Measurements from ENCODE around the gene RPL31.
A peak's percentile ranks its signal among the peaks of the same experiment; 100 is the strongest.

Gene RPL31

DNA sequence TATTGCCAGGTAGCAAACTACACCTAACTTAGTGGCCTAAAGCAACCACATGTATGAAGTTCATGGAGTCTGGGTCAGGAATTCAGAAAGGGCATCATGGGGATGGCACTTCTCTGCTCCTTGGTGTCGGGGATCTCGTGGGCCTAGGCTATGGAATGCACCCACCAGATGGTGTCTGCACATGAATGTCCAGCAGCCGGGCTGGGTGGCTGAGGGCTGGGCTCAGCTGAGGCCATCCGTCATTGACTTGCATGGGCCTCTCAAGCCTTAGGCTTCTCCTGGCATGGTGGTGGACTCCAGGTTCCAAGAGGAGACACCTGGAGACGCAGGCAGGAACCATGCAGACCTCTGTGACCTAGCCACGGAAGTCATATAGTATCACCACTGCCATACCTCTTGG, 26.0 kb upstream of the RPL31 start:
- DNase-seq: no peak

GRCh38 chr2:100976645-100977391, 25.3 kb upstream of the RPL31 start:
- DNase-seq: no peak

GRCh38 chr2:100977511-100977910, 24.6 kb upstream of the RPL31 start:
- DNase-seq: no peak

DNA sequence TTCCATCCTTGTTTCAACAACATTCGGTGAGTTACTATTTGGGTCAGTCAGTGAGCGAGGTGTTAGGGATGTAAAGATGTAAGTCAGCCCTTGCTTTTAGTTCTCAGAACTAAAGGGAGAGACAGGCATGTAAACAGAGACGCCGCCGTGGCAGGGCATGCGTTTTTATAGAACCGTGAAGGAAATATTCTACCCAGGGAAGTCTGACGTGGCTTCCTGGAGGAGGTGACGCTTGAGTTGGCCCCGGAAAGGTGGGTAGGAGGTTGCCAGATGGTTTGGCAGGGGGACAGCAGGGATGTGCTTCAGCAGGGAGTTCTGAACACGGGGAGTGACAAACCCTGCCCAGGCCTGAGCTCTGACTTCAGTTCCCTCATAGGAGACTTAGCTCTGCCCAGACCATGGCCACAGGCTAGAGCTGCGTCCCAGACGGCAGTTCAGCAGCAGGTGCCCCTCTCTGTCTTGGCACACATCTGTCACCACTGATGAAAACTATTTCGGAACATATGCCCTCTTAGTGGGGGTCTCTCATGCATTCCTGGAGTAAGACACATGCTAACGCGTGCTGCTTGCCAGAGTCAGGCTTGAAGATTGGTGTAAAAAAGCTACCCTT, 23.4 kb upstream of the RPL31 start:
- DNase-seq: no peak

DNA sequence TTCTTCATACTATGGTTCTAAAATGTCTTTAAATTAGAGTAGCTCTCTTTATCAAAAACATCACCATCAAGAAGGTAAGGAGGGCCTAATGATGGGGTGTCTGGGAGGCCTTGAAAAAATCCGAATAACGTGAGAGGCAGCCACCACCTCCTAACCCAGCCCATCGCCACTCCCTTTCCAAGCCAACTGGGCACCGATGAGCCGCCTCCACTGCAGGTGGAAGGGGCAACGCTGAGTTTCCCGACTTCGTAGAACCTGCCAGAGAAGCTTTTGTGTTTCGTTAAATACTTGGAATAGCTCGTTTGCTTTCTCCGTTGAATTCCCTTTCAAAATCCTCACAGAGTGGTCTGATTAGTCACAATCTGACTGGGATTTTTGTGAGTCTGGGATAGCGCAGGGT, 22.0 kb upstream of the RPL31 start:
- DNase-seq: no peak

- DNase-seq: no peak
Observed at GRCh38 chr2:100981011-100981410, 21.1 kb upstream of the RPL31 start.

GRCh38 chr2:100982431-100982861, 19.6 kb upstream of the RPL31 start:
- no peak for DNase-seq

GRCh38 chr2:100983201-100983600, 18.9 kb upstream of the RPL31 start:
- no peak for DNase-seq

DNA sequence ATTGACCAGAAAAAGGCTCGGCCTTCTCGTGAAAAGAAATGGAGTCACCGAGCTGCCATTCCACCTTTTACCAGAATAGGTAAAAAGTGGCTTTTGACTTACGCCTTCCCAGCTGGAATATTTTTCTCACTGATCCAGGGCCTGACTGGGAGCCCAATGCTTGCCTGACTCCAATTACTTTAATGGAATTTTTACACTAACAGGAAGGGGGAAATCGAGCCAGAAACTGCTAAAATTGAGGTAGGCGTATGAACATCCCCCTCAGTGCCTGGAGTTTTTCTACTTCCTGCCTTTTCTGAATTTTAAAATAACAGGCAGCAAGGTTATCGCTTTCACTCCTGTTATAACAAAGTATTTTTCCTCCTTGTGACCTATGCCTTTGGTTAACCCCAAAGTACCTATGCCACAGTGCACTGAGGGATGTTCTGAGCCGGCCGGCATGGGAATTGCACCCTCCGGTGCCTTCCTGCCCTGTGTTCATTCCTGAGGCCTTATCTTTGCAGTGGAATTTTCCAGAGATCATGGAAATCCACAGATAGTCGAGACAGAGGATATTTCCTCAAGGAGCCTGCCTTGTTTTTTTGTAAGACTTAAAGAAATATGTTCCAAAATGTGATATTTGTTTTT, 18.3 kb upstream of the RPL31 start:
- no peak for DNase-seq

DNA sequence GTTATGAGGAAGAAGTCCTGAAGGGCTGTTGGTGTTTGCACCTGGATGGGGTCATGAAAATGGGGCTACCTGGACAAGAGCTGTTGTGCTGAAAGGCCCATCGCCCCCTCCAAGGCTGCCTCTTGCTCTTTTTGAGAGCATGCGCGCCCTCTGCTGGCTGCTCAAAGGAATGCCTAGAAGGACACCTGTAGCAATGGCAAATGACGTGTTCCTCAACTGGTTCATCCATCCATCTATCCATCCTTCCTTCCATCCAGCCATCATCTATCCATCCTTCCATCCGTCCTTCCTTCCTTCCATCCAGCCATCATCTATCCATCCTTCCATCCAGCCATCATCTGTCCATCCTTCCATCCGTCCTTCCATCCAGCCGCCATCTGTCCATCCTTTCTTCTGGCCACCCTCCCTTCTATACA, 17.2 kb upstream of the RPL31 start:
- DNase-seq: peak; percentile 74

DNA sequence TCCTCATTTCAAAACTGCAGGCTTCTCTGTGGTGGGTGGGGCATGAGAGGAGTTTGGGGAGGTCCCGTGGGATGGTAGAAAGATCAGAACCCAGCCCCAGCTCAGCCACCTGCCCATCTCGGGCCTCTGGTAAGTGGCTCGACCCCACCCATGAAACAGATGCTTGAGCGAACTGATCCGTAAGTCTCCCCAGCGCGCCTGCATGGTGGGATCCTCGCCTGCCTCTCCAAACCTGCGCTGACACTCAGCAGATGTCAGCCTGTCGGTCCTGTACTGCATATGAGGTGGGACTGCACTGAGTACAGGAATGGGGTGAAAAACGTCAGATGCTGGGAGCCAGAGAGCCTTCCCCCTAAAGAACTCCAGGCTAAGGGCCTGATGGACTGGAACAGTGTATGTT, 15.9 kb upstream of the RPL31 start:
- DNase-seq: no peak

- DNase-seq: no peak
Observed at GRCh38 chr2:100987536-100987935, 14.6 kb upstream of the RPL31 start.

- DNase-seq: no peak
Observed at GRCh38 chr2:100987974-100988373, 14.1 kb upstream of the RPL31 start.

DNA sequence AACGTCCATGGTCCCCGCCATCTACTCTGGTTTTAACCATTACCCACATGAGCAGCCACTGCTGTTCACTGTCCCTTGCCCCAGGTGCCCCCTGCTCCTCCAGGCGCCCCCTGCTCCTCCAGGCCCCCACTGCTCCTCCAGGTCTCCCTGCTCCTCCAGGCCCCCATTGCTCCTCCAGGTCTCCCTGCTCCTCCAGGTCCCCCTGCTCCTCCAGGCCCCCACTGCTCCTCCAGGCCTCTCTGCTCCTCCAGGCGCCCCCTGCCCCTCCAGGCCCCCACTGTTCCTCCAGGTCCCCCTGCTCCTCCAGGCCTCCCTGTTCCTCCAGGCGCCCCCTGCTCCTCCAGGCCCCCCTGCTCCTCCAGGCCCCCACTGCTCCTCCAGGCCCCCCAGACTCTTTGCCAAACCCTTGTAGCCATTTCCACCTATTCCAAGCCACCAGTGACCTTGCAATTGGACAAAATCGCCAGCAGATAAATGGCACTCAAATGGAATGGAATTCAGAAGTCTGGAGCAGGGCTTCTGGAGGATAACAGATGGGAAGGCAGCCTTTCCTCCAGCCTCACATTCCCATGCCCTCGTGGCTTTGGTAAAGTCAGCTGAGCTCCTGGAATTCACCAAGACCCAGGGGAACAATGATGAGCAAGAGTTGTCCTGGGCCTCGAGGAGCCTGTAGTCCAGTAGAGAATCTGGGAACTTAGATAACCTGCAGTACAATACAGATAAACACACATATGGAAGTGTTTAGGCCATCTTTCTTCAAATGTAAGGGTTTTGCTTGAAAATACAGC, 13.3 kb upstream of the RPL31 start:
- DNase-seq: no peak

- DNase-seq: no peak
Observed at GRCh38 chr2:100989666-100990065, 12.4 kb upstream of the RPL31 start.

DNA sequence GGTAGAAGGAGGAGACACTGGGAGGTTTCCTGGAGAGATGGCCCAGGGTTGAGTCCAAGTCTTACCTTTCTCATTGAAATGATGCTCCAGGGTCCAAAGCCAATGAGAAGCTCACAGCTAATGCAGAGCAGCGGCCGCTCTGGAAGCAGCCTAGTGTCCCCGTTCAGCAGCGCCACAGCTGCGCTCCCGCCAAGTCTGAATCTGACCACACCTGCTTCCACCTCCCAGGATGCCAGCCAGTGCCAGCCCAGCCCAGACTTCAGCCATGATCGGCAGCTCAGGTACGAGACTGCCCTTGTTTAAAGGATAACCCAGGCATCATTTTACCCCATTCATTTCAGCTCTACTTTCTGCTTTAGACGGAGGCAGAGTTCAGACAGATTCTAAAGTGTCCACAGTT, 11.9 kb upstream of the RPL31 start:
- no peak for DNase-seq

DNA sequence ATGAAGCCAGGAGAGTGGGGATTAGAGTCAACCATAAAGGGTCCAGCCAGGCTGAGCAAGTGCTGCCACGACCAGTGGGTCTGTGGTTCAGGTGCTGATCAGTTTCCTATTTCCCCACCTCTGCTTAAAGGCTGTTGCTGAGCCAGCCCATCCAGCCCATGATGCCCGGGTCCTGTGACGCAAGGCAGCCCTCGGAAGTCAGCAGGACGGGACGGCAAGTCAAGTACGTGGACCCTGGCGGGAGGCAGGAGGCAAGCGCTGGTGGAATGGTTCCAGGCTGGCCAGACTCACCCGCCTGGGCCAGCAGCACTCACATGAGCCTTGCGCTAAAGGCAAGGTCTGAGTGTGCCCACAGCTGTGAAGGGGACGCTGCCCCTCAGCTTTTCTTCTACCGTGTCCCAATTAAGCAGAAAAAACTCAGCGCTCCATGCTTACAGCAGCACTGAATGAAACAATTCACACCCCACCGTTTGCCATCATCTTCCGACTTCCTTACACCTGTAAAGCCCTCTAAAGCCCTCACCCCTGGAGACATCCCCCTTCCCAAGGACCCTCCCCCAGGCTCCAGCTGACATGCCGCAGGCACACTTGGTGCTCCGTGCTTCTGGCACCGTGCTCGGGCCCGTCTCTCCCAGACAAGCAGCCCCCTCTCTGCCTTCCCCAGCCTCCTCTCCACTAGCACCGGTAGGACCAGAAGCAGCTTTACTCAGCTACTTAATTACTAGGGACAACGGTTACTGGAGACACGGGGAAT, 11.3 kb upstream of the RPL31 start:
- no peak for DNase-seq

DNA sequence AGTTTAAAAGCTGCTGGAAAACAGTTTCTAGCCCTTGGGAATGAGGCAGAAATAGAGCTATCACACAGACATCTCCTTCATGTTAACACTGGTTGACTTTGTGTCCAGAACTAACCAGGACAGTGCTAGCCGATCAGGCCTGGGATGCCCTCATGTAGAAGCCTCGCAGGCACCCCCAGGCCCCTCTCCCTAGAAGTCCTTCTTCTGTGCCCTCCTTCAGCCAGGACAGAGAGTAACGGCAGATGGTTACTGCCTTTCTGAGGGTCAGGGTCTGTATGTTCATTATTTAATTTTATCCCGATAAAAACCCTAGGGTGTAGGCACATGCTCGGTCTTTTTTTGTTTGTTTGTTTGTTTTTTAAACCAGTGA, 10.7 kb upstream of the RPL31 start:
- DNase-seq: no peak

GRCh38 chr2:100992262-100992661, 9.8 kb upstream of the RPL31 start:
- DNase-seq: no peak

- no peak for DNase-seq
Observed at GRCh38 chr2:100993294-100993693, 8.8 kb upstream of the RPL31 start.

GRCh38 chr2:100995309-100996075, 6.6 kb upstream of the RPL31 start:
- DNase-seq: no peak
